Psoas muscle (tissue), 8 donors: ENCODE results near the gene RFX7. TPM values are rescaled to one million over a fixed set of nuclear protein-coding genes. Genes with fewer than 3 reads are reported as not detected.

Experiments used
- ATAC-seq, 4 donors: fragments of 200-7000 bp; cut with Tn5 transposase; one replicate each; pipeline ENCODE4 v1.9.1; 2020; ENCODE audit warnings: moderate library complexity in 3 of 4, mild to moderate bottlenecking in 2 of 4
- DNase-seq, 2 donors: peaks; one replicate each; pipeline ENCODE4 v3.0.0-alpha.2; 2020
- H3K27ac ChIP-seq: fragments of 200-600 bp; one replicate; pipeline ENCODE4 v1.8.0; 2022
- H3K27me3 ChIP-seq, 3 donors: fragments of 200-600 bp in 1 of 3; one replicate each; pipeline versions ENCODE4 v1.6.1 to v1.8.0; 2013 to 2022; ENCODE audit warnings: low read length in 2 of 3, mild to moderate bottlenecking in 2 of 3, moderate library complexity in 1 of 3; ENCODE audit not compliant: insufficient read depth in 3 of 3
- H3K36me3 ChIP-seq, 2 donors: fragments of 200-600 bp in 1 of 2; one replicate each; pipeline versions ENCODE4 v1.6.1 to v1.8.0; 2013 to 2022; ENCODE audit warnings: low read depth in 1 of 2, mild to moderate bottlenecking in 1 of 2, moderate library complexity in 1 of 2; ENCODE audit not compliant: insufficient read depth in 1 of 2
- H3K4me1 ChIP-seq: fragments of 200-600 bp; one replicate; pipeline ENCODE4 v1.8.0; 2022
- H3K4me3 ChIP-seq: fragments of 200-600 bp; one replicate; pipeline ENCODE4 v1.8.0; 2022; ENCODE audit warnings: mild to moderate bottlenecking
- H3K9me3 ChIP-seq: fragments of 200-600 bp; one replicate; pipeline ENCODE4 v1.8.0; 2022
- WGBS, 3 donors: extraction: QIAGEN DNeasy Blood & Tissue Kit; methylation state at CpG; one replicate each; pipeline versions ENCODE4 v1.1.6 to v1.1.7; 2013; 5-methylcytosine and 5-hydroxymethylcytosine counted together
- intact Hi-C, 2 donors: fragments of 100-400 bp; cut with DNase I; formaldehyde crosslinking; loops; one replicate each; pipeline versions ENCODE4 v1.11.0 to v1.14.2; 2022
- polyA plus RNA-seq, 3 donors: library from polyadenylated mRNA; stranded (reverse); fragments of 200-250 nt; gene quantifications; one replicate each; pipeline ENCODE4 v1.2.3, GENCODE V29; 2013
- total RNA-seq, 4 donors: library from RNA; stranded (reverse); fragmentation: NEBNext Ultra II Directional in 2 of 4; extraction: Animal tissue kit (Norgen Biotek cat#: 25700) in 2 of 4; gene quantifications; one replicate each; pipeline versions ENCODE4 v1.2.1 to v1.2.4, GENCODE V29; 2021 to 2023
- TF ChIP-seq, protein P1 (sequence below): fragments of 200-600 bp; IDR thresholded peaks from one replicate; pipeline ENCODE4 v1.8.0; 2022; ENCODE audit warnings: antibody characterized with exemption
- donor health status: healthy with polysubstance abuse.
- donor health status: DM: no; HTN: no; CAD: no; lungs with moderate emphysema.
- donor health status: Bipolar disorder and iron deficiency.
- donor health status: healthy.
- donor health status: DM: yes; HTN: yes; CAD: no.
- donor health status: DM: no; HTN: no; CAD: no.
- donor health status: DM: no; HTN: no; CAD: no.
- donor health status: DM: yes; HTN: yes; CAD: no.

Gene RFX7
- total and polyA plus RNA-seq, 7 donors, result 0.83 to 17.6 (median 11.8) TPM

DNA sequence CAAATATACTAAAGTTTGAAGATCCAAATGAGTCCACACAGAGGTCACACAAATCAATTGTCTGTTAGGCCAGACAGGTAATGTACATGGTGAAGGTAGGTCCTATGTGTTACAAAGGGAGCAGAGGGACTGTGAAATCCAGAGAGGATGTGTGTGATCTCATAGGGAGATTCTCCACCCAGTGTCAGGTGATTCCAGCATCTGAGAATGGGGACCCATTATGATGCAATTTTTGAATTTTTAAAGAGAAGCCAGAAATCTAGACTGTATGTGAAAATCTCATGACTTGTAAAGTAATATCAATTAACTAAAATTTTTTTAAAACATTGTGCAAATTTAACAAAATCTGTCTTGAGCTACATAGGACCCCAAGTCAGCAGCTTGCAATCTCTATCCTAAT is 192.0 kb downstream of the RFX7 start:
- no peaks in the 10 kb centered on the region for H3K27me3 ChIP-seq
- H3K4me3 ChIP-seq, result no peak overlapping the region
- no peaks in the 10 kb centered on the region for H3K36me3 ChIP-seq
- no peak for DNase-seq
- no peak for ATAC-seq
- no peak overlapping the region for H3K27ac ChIP-seq
- TF ChIP-seq, protein P1, sequence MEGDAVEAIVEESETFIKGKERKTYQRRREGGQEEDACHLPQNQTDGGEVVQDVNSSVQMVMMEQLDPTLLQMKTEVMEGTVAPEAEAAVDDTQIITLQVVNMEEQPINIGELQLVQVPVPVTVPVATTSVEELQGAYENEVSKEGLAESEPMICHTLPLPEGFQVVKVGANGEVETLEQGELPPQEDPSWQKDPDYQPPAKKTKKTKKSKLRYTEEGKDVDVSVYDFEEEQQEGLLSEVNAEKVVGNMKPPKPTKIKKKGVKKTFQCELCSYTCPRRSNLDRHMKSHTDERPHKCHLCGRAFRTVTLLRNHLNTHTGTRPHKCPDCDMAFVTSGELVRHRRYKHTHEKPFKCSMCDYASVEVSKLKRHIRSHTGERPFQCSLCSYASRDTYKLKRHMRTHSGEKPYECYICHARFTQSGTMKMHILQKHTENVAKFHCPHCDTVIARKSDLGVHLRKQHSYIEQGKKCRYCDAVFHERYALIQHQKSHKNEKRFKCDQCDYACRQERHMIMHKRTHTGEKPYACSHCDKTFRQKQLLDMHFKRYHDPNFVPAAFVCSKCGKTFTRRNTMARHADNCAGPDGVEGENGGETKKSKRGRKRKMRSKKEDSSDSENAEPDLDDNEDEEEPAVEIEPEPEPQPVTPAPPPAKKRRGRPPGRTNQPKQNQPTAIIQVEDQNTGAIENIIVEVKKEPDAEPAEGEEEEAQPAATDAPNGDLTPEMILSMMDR, result no peak
- H3K9me3 ChIP-seq, result no peaks in the 10 kb centered on the region
- no peaks in the 10 kb centered on the region for H3K4me1 ChIP-seq
- intact Hi-C loops, result loop anchor here (5.0 to 10.0 kb wide), 4 partner anchors 59 to 527 kb away; partner anchors contain the start of gene NEDD4 (in 1 of the 2)

DNA sequence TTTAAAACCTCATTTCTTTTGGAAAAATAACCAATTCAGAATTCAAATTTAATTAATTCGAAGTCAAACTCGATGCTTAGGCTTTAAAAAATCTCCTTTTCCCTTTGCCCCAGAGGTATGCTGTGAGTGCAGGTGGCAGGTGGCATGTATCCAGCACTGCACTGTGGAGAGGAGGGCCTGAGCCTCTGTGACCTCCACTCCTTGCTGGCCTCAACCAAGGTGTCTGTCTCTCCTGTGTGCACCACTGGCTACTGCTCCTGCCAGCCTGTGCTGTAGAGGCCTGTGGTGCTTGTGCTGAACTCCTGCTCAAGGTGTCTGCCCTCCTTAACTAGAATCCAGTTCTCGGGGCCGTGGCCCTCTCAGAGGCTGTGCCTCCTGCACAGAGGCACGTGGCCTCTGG is 194.1 kb downstream of the RFX7 start:
- DNase-seq (no peak), ATAC-seq (no peak)
- no peaks in the 10 kb centered on the region for H3K4me1 ChIP-seq
- no peaks in the 10 kb centered on the region for H3K27me3 ChIP-seq
- TF ChIP-seq, protein P1, result no peak
- WGBS, 3 donors, result 85 to 90% (median 87%) methylated on average over 5 of the region's 5 CpGs
- no peak overlapping the region for H3K4me3 ChIP-seq
- H3K27ac ChIP-seq, result no peak overlapping the region
- no peaks in the 10 kb centered on the region for H3K9me3 ChIP-seq
- H3K36me3 ChIP-seq, result no peaks in the 10 kb centered on the region
- intact Hi-C loops, result no loop called here

DNA sequence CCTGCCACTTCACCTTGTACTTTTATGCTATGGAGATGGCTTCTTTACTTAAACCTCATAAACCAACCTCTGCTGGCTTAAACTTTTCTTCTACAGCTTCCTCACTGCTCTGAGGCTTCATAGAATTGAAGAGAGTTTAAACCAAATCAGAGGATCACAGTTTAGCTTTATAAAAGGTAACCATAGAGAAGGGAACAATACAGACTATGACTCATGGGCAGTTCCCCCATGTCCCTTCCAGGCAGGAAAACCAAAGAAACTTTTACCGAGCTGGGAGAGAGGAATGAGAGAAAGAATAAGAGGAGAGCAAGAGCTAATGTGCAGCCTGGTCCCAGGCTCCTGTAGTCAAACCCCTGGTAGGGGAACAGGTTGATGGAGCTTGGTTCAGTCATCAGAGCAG is 196.3 kb downstream of the RFX7 start:
- H3K27me3 ChIP-seq, result no peaks in the 10 kb centered on the region
- DNase-seq (no peak), ATAC-seq (no peak)
- H3K36me3 ChIP-seq, result no peaks in the 10 kb centered on the region
- TF ChIP-seq, protein P1, result no peak
- H3K4me3 ChIP-seq, result no peak overlapping the region
- no peaks in the 10 kb centered on the region for H3K9me3 ChIP-seq
- intact Hi-C loops, result no loop called here
- no peak overlapping the region for H3K27ac ChIP-seq
- H3K4me1 ChIP-seq, result no peaks in the 10 kb centered on the region
- WGBS, 3 donors, result 71 to 80% (median 73%) methylated on average over 1 of the region's 1 CpG

DNA sequence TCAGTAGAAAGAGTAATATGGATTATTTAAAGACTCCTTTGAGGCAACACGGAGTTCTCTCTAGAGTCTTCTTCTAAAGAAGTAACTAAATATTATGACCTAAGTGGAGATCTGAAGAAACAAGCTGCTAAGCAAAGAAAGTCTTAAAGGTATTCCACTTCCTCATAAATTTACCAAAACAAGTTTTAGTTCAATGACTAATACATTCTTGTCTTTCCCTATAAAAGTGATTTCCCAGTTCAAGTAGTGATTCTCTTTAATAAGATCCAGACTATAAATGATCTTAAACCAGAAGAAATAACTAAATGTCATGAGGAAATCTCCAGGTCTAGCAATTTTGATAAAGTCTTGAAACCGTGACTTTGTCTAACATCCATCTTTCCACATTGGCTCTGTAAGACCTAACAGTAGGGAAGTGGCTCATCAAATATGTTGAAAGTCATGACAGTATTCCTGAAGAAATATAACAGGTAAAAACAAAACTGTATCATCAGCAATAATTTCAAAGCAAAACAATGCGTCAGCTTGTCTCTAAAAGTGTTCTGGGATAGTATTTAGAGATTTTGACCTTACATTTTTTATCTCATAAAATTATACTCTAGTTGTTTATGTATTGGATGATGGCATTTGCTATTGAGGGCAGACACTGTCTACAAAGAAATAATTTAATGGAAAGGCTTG is 198.5 kb downstream of the RFX7 start:
- Histone ChIP-seq H3K27me3 (no peaks in the 10 kb centered on the region), H3K4me1 (no peaks in the 10 kb centered on the region), H3K4me3 (no peak overlapping the region), H3K27ac (no peak overlapping the region), H3K9me3 (no peaks in the 10 kb centered on the region), H3K36me3 (no peaks in the 10 kb centered on the region)
- TF ChIP-seq, protein P1, result no peak
- intact Hi-C loops, result no loop called here
- DNase-seq (no peak), ATAC-seq (no peak)
- WGBS, 3 donors, result 83 to 87% (median 87%) methylated on average over 3 of the region's 3 CpGs
